AG09319 (cell line): ENCODE measurements around the gene C1orf50.
A peak's percentile ranks its signal among the peaks of the same experiment; 100 is the strongest.

Source experiments
- DNase-seq: peaks from one replicate; pipeline ENCODE4 v3.0.0-alpha.2; 2010; ENCODE audit warnings: low read depth; ENCODE audit errors: extremely low read depth
- CTCF ChIP-seq: IDR thresholded peaks from 2 replicates; pipeline ENCODE4 v1.5.1; 2011; ENCODE audit warnings: low read depth, mild to moderate bottlenecking, inconsistent platforms, low read length, moderate library complexity

C1orf50 gene

GRCh38 chr1:42820813-42821212 lies 53.8 kb downstream of the C1orf50 start:
- no peak for TF ChIP-seq CTCF
- no peak for DNase-seq

DNA sequence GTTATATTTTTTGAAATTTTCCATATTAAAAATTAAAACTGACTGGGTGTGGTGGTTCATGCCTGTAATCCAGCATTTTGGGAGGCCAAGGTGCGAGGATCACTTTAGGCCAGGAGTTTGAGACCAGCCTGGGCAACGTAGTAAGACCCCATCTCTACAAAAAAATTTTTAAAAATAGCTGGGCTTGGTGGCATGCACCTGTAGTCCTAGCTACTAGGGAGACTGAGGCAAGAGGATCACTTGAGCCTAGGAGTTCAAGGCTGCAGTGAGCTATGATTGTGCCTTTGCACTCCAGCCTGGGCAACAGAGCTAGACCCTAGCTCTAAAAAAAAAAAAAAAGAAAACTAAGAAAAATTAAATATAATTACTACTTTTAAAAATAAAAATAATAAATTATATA lies 54.6 kb downstream of the C1orf50 start:
- TF ChIP-seq CTCF: no peak
- DNase-seq: no peak

DNA sequence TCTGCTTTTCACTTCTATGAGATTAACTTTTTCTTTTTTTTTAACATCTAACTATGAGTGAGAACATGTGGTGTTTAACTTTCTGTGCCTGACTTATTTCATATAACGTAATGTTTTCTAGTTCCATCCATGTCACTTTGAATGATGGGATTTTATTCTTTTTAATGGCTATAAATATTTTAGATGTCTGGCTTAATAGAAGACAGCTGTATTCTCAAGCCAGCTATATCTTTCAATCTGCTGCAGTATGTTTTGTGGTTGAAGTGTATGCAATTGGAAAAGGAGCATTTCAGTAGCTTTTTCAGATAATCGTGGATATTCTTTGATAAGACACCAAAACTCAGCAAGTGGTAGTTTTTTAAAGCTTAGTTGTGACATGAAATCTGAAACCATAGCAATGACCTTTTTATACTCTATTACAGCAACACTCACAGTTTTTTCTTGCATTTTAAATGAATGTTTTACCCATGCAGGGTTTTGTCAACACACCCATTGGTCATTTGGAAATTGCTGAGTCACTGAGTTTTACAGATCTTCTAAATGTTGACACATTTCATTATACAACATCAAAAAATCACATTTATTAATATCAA lies 55.8 kb downstream of the C1orf50 start:
- no peak for TF ChIP-seq CTCF
- DNase-seq: peak; percentile 38

- no peak for DNase-seq
- no peak for TF ChIP-seq CTCF
Measured at GRCh38 chr1:42824481-42825035, 57.5 kb downstream of the C1orf50 start.

DNA sequence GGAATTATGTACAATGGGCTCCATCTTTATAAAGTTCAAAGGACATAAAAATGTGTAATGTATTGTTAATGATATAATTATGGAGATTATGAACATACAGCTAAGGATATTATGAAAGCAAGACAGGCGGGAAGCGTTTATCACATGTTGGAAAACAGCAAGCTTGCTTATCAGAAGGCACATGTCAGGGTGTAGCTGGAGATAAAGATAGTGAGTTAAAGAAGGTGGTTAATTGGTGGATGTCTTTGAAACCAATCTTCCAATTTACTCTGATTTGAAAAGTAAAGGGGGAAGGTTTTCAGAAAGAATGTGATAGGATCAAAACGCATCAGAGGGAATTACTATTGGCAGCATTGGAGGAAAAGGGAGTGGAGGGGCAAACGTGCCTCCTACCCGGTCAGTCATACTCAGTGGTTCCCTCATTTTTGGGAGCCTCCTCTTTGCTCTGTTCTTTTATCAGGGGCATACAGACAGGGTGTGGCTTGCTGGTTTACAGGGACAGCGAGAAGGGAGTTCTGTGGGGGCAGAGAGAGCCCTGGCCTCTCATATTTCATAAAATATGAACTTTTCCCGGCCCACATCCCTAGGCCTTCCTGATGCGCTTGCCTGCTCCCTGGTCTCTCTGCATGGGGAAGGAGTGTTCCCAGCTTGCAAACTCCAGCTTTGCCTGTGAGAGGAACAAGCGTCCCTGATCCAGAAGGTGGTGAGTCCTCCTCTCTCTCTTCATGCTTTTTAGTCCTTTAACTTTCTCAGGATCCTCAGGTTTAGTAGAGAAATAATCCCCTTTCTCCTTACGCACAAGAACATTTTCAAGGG lies 58.2 kb downstream of the C1orf50 start:
- TF ChIP-seq CTCF: no peak
- DNase-seq: no peak
